ENCODE measurements around the gene RIN3.
A peak's percentile ranks its signal among the peaks of the same experiment; 100 is the strongest.

Gene RIN3

GRCh38 chr14:92688434-92689375 lies 175.1 kb downstream of the RIN3 start:
- DNase-seq (ENCODE audit: low read depth, low spot score): no peak

GRCh38 chr14:92690171-92691011 lies 176.8 kb downstream of the RIN3 start:
- no peak for DNase-seq (ENCODE audit: low read depth, low spot score)

- DNase-seq (ENCODE audit: low read depth, low spot score): no peak
Observed at GRCh38 chr14:92692822-92693226, 179.2 kb downstream of the RIN3 start.

GRCh38 chr14:92693998-92694795 lies 180.6 kb downstream of the RIN3 start:
- DNase-seq (ENCODE audit: low read depth, low spot score): no peak

- DNase-seq (ENCODE audit: low read depth, low spot score): no peak
Observed at GRCh38 chr14:92694807-92695206, 181.2 kb downstream of the RIN3 start.

GRCh38 chr14:92695562-92695961 lies 182.0 kb downstream of the RIN3 start:
- DNase-seq (ENCODE audit: low read depth, low spot score): no peak

GRCh38 chr14:92696366-92696765 lies 182.8 kb downstream of the RIN3 start:
- DNase-seq (ENCODE audit: low read depth, low spot score): no peak

GRCh38 chr14:92698393-92698792 lies 184.8 kb downstream of the RIN3 start:
- DNase-seq (ENCODE audit: low read depth, low spot score): no peak

- DNase-seq (ENCODE audit: low read depth, low spot score): no peak
Observed at GRCh38 chr14:92701826-92702225, 188.2 kb downstream of the RIN3 start.

- no peak for DNase-seq (ENCODE audit: low read depth, low spot score)
Observed at GRCh38 chr14:92702441-92702918, 188.9 kb downstream of the RIN3 start.

GRCh38 chr14:92703516-92703915 lies 189.9 kb downstream of the RIN3 start:
- DNase-seq (ENCODE audit: low read depth, low spot score): no peak

GRCh38 chr14:92704036-92704804 lies 190.6 kb downstream of the RIN3 start:
- no peak for DNase-seq (ENCODE audit: low read depth, low spot score)

- DNase-seq (ENCODE audit: low read depth, low spot score): no peak
Observed at GRCh38 chr14:92704821-92705220, 191.2 kb downstream of the RIN3 start.

- no peak for DNase-seq (ENCODE audit: low read depth, low spot score)
Observed at GRCh38 chr14:92706386-92706785, 192.8 kb downstream of the RIN3 start.

GRCh38 chr14:92709340-92710000 lies 195.9 kb downstream of the RIN3 start:
- DNase-seq (ENCODE audit: low read depth, low spot score): no peak

- DNase-seq (ENCODE audit: low read depth, low spot score): no peak
Observed at GRCh38 chr14:92710001-92710341, 196.4 kb downstream of the RIN3 start.

GRCh38 chr14:92711976-92712653 lies 198.5 kb downstream of the RIN3 start:
- DNase-seq (ENCODE audit: low read depth, low spot score): no peak

- DNase-seq (ENCODE audit: low read depth, low spot score): no peak
Observed at GRCh38 chr14:92712654-92713051, 199.1 kb downstream of the RIN3 start.

GRCh38 chr14:92714739-92715307 lies 201.2 kb downstream of the RIN3 start:
- peak; percentile 76 for DNase-seq (ENCODE audit: low read depth, low spot score)
